Measurements from ENCODE around the gene SPEN. TPM values are rescaled to one million over a fixed set of nuclear protein-coding genes. Genes with fewer than 3 reads are reported as not detected.
A peak's percentile ranks its signal among the peaks of the same experiment; 100 is the strongest.
"Not testable (repeated sequence)": the region's sequence is repeated elsewhere in the genome, so short reads cannot be mapped to it uniquely, and the experiment has no call there.

The SPEN gene, protein sequence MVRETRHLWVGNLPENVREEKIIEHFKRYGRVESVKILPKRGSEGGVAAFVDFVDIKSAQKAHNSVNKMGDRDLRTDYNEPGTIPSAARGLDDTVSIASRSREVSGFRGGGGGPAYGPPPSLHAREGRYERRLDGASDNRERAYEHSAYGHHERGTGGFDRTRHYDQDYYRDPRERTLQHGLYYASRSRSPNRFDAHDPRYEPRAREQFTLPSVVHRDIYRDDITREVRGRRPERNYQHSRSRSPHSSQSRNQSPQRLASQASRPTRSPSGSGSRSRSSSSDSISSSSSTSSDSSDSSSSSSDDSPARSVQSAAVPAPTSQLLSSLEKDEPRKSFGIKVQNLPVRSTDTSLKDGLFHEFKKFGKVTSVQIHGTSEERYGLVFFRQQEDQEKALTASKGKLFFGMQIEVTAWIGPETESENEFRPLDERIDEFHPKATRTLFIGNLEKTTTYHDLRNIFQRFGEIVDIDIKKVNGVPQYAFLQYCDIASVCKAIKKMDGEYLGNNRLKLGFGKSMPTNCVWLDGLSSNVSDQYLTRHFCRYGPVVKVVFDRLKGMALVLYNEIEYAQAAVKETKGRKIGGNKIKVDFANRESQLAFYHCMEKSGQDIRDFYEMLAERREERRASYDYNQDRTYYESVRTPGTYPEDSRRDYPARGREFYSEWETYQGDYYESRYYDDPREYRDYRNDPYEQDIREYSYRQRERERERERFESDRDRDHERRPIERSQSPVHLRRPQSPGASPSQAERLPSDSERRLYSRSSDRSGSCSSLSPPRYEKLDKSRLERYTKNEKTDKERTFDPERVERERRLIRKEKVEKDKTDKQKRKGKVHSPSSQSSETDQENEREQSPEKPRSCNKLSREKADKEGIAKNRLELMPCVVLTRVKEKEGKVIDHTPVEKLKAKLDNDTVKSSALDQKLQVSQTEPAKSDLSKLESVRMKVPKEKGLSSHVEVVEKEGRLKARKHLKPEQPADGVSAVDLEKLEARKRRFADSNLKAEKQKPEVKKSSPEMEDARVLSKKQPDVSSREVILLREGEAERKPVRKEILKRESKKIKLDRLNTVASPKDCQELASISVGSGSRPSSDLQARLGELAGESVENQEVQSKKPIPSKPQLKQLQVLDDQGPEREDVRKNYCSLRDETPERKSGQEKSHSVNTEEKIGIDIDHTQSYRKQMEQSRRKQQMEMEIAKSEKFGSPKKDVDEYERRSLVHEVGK (N-terminal part only)
- polyA plus RNA-seq (ENCODE audit: insufficient read length in 4 of 4): 10 to 100 TPM; 50.0 to 60.6 (median 57.7) TPM

DNA sequence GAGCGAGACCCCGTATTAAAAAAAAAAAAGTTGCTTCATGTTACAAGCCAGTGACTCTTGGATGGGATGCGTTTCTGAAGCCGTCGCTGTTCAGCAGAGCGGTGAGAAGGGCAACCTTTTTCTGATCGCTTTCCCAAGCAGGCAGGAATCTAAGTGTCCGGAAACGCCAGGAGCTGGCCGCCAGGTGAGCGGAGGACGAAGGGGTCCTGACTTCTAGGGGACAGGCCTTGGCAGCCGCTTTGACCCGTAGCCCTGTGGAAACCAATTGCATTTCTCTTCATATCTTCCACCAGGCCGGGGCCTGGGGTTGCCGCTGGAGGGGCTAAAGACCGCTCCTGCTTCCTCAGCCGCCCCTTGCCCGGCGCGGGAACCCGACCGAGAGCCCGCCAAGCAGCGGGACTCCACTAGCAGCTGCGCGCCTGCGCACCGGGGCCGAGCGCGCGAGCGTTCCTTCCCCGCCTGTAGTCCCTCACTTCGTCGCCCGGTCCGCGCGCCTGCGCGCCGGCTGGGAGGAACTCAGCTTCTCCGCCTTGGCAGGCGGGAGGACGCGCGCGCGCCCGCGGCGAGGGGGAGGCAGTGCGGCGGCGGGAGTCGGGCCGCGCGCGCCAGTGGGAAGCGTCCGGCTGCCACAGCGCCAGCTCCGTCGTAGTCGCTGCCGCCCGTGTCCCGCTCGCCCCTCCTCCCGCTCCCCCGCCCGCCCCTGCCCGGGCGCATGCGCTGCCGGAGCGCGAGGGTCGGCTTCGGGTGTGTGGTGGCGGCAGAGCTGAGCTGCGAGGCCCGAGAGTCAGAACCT is at the start of gene SPEN:
Gene SPEN (plus strand): TSS at position 608 of the 793 bp plus-strand sequence. CDS start 361 bp downstream, outside the sequence.
- DNase-seq (ENCODE audit: low read depth in 4 of 4, low spot score in 3 of 4): peak; percentile 97 to 98 (median 97)

DNA sequence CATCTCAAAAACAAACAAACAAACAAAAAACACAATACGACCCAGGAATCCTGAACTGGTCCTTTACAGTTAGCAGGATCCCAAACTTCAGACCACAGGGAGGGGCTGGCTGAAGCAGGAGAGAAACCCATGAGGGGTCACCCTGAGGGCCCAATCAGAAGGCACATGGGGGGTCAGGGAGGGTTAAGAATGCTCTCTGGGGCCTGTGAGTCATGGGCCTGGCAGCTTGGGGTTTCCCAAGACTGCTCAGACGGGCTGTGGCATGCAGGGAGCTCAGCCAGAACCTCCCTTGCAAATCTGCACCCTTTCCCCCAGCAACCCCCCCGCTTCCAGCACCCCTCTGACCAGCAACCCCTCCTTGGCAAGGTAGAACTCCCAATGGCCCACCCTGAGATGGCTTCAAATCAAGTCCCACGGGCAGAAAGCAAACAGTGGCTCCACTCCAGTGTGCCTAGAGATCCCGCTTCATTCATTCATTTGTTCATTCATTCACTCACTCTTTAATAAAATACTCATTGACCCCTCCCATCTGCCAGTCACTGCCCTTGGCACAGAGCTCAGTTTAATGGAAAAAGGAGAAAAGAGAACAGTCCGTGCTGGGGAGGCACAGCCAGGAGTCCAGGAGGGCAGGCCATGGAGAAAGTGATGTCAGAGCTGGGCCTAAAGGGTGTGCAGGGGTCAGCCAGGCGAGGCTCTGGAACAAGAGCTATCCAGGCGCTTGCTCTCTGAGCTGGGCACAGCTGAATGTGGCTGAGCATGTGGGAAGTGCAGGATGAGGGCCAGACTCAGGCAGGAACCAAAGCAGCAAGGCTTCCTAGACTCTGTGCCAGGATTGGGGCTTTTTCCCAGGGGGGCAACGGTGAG is 48.3 kb upstream of the SPEN start:
- DNase-seq (ENCODE audit: low read depth in 4 of 4, low spot score in 3 of 4): no peak

DNA sequence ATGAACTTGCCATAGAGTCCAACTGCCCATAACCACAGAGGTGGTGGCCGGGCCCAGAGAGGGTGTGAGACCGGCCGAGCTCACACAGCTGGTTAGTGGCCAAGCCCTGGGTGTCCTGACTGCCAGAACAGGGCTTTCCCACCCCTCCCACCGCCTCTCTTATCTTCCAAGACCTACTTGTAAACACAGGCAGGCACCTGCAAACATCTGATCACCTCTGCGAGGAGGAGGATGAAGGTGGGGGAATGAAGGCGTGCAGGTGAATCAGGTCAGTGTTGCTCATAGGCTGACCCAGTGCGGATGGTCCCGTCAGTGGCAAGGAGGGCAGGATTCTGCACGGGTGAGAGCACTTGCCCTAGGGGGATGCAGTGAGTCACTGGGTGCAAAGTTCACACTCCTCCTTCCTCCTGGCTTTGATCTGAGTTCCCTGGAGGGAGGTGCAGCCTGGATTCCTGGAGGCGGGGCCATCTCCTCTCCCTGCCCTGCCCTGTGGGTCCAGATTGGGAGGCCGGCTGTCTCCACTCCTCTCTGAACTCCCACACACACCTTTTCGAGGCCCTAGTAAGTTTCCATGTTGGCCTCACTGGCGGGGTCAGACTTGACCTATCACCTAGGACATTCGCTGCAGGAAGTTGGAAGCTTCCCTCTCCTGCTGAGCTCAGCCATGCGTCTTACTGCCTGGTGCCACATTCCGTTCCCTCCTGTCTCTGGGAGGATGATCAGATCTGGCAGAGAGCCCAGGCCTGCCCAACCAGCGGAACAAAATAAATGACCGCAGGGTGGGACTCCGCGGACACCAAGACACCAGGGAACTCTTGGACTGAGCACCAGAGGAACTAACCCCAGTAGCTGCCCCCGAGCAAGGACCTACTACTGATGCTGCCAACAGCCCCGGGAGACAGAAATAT is 47.3 kb upstream of the SPEN start:
- DNase-seq (ENCODE audit: low read depth in 4 of 4, low spot score in 3 of 4): peak; percentile 39 to 73 (median 58)

DNA sequence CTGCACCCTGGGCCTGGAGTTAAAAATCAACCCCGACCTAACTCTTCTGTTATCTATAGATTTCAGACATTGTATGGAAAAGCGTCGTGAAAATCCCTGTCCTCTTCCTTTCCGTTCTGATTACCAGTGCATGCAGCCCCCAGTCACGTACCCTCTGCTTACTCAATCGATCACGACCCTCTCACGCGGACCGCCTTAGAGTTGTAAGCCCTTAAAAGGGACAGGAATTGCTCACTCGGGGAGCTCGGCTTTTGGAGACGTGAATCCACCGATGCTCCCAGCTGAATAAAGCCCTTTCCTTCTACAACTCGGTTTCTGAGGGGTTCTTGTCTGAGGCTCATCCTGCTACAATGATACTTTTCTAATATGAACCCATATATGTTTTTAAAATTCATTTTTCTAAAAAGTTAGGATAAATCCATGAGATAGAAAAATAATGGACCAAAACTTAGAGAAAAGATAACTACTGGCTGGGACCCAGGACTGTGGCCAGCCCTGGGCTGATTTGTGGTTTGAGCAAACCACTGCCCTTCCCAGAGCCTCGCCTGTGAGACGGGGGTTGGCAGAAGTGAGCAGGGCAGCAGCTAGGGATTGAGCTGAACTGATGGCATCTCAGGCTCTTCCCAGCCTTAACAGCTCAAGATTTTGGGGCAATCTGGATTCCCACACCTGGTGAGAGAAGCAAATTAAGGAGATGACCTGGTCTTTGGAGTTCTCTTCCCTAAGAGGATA is 45.1 kb upstream of the SPEN start:
- no peak for DNase-seq (ENCODE audit: low read depth in 4 of 4, low spot score in 3 of 4)

DNA sequence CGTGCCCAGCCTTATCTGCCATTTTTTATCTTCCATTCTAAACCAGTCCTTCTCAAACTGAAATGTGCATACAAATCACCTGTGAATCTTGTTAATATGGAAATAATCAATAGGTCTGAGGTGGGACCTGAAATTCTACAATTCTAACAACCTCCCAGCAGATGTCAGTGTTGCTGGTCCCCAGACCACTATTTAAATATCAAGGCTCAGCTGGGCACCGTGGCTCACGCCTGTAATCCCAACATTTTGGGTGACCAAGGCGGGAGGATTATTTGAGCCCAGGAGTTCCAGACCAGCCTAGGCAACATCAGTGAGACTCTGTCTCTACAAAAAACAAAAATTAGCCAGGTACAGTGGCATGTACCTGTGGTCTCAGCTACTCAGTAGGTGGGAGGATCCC is 44.1 kb upstream of the SPEN start:
- no peak for DNase-seq (ENCODE audit: low read depth in 4 of 4, low spot score in 3 of 4)

DNA sequence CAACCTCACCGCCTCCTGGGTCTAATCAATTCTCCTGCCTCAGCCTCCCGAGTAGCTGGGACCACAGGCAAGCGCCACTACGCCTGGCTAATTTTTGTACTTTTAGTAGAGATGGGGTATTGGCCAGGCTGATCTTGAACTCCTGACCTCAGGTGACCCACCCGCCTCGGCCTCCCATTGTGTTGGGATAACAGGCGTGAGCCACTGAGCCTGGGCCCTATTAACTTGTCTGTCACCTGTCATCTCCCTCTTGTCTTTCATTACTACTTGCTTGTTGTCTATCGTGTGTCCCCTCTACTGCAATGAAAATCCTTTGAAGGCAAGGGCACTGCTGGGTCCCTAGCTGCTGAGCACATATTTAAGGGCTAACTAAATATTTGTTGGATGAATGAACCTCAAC is 43.4 kb upstream of the SPEN start:
- no peak for DNase-seq (ENCODE audit: low read depth in 4 of 4, low spot score in 3 of 4)

DNA sequence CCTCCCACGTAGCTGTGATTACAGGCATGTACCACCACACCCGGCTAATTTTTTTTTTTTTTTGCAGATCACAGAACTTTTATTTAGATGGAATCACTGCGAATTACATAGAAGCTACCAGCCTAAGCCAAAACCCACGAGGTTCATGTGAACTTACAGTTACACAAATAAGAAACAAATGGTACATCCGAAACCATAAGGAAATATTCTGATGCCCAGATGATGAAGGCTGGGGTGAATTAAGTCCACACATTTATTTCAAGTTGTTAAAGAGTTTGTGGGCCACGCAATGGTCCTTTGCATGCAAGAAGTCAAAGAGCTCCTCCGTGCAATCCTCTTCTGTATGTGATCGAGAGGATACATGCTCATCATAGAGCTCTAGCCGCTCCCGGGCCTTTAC is 40.4 kb upstream of the SPEN start:
- DNase-seq (ENCODE audit: low read depth in 4 of 4, low spot score in 3 of 4): no peak

DNA sequence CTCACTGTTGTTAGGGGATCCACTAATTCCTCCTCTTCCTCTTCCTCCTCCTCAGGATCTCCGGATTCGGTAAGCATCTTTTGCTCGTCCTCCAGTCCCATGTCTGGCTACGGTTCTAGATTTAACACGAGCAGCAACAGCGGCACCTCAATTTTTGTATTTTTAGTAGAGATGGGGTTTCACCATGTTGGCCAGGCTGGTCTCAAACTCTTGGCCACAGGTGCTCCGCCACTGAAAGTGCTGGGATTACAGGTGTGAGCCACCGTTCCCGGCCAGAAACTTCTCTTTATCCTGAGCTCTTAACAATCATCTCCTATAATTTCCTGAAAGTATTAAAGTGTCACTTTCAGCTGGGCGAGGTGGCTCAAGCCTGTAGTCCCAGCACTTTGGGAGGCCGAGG is 40.0 kb upstream of the SPEN start, which contains the start of gene UQCRHL:
Gene UQCRHL (minus strand): TSS at position 101 of the 400 bp plus-strand sequence. CDS start 0 bp downstream, at position 101.
- DNase-seq (ENCODE audit: low read depth in 4 of 4, low spot score in 3 of 4): not testable (repeated sequence)

DNA sequence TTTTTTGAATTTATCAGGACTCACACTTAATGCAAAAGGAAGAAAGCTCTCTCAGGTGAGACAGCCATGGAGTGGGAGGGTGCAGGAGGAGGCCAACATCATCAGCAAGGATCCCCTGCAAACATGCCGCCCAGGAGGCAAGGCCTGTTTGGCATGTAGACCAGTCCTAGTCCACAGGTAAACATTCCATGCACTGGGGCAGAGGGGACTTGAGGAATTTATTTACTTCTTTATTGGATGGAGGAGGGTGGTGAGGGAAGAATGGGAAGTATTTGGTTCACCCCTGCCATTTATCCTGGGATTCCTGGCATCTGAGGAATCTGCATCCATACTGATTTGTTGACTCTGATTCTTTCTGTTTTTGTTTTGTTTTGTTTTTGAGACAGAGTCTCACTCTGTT is 38.6 kb upstream of the SPEN start:
- no peak for DNase-seq (ENCODE audit: low read depth in 4 of 4, low spot score in 3 of 4)

DNA sequence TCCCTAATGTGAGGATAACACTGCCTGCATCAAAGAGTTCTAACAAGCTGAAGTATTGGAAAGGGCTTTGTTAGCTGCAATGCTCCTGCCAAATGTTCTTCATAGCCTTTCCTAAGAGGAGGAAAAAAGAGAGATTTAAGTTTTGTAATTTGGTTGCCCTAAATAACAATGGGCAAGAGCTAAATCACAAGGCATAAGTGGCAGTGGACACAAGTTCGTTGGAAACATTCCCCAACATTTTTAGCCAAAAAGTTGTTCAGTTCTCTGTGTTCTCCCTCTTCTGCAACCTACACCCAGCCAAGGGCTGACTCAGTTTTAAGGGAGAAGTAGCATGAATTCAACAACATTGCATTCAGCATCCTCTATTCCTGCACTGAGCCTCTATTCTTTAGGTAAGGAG is 37.4 kb upstream of the SPEN start:
- no peak for DNase-seq (ENCODE audit: low read depth in 4 of 4, low spot score in 3 of 4)

DNA sequence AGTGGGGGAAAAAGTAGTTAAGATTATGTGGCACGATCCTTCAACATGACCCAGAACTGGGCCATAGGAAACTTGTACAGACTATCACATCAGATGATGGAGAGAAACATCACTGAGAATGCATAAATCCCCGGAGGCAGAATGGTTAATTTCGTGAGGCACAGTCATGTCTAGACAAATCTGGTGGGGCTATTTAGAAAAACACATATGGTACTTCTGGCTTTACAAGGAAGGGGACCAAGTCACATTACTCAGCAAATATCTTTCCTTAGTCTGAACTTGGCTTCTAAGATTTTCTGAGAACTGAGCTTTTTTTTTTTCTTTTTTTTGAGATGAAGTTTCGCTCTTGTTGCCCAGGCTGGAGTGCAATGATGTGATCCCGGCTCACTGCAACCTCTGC is 30.8 kb upstream of the SPEN start:
- DNase-seq (ENCODE audit: low read depth in 4 of 4, low spot score in 3 of 4): no peak

DNA sequence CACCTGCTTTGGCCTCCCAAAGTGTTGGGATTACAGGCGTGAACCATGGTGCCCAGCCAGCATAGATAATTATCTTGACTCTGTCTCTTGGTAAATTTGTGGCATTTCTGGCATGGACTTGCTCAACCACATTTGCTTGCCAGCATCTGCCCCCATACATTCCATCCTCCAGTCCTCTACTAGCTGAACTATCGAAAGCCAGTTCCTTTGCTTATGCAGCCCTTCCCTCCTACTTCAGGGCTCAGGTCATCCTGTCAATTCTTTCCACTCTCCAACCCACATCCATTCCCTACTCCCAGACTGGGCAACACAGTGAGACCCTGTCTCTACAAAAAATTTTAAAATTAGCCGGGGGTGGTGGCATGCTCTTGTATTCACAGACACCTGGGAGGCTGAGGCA is 27.0 kb upstream of the SPEN start:
- no peak for DNase-seq (ENCODE audit: low read depth in 4 of 4, low spot score in 3 of 4)

DNA sequence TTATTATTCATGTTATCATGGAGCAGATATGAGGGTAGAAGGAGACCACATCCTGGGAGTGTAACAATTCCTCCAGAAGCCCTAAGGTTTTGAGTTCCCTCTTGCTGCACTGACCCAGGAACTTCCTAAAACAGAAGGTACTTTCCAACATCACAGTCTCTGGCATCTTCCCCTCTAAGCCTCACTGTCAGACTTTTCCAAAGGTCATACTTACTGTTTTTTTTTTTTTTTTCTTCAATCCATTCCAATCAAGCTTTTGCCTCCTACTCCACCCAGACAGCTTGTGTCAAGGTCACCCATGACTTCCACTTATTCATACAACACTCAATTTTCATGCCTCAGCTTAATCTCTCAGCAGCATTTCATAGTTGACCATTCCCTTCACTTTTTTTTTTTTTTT is 21.7 kb upstream of the SPEN start:
- no peak for DNase-seq (ENCODE audit: low read depth in 4 of 4, low spot score in 3 of 4)

DNA sequence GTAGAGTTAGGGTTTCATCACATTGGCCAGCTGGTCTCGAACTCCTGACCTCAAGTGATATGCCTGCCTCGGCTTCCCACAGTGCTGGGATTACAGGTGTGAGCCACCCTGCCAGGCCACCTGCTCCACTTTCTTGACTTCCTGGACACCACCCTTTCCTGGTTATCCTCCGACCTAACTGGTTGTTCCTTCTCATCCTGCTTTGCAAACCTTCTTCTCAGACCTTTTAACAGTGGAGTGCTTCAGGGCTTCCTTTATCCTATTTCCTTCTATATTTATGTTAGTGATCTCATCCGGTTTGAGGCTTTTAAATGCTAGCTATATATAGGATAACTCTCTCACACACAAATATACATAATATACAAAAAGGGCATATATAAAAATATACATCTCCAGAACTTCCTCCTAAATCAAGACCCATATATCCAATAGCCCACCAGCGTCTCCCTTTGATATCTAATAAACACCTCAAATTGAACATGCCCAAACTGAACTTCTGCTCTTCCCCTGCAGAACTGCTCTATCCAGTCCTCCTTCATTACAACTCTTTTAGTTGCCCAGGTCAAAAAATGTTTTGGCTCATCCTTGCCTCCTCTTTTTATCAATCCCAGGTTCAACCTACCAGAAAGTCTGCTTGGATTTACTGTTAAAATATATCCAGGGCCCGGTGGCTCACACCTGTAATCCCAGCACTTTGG is 20.5 kb upstream of the SPEN start:
- DNase-seq (ENCODE audit: low read depth in 4 of 4, low spot score in 3 of 4): no peak

DNA sequence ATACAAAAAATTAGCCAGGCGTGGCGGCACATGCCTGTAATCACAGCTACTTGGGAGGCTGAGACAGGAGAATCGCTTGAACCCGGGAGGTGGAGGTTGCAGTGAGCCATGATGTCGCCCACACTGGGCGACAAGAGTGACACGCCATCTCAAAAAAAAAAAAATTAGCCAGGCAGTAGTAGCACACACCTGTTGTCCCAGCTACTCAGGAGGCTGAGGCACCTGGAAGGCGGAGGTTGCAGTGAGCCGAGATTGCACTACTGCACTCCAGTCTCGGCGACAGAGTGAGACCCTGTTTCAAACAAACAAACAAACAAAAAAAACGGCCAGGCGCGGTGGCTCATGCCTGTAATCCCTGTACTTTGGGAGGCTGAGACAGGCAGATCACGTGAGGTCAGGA is 19.9 kb upstream of the SPEN start:
- not testable (repeated sequence) for DNase-seq (ENCODE audit: low read depth in 4 of 4, low spot score in 3 of 4)

DNA sequence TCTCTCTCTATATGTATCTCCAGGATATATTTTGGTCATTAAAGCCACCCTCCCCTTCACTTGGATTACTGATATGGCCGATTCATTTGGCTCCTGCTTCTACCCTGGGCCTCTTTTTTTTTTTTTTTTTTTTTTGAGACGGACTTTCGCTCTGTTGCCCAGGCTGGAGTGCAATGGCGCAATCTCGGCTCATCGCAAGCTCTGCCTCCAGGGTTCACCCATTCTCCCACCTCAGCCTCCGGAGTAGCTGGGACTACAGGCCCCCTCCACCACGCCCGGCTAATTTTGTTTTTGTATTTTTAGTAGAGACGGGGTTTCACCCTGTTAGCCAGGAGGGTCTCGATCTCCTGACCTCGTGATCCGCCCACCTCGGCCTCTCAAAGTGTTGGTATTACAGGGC is 18.6 kb upstream of the SPEN start:
- DNase-seq (ENCODE audit: low read depth in 4 of 4, low spot score in 3 of 4): not testable (repeated sequence)

DNA sequence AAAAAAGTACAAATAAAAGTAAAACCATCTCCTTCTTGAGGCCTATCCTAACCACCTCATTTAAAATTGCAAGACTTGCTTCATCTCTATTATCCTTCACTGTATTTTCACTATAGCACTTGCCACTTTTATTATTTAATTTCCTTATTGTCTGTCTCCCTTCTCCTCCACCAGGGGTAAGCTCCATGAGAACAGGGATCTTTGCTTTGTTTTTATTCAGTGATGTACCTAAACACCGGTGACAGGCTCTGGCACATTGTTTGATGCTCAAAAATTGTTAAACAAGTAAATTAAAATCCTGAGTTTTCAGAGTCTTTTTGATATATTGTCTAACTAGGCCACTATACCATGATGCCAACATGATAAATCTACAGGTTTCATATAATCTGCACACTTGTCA is 17.2 kb upstream of the SPEN start:
- DNase-seq (ENCODE audit: low read depth in 4 of 4, low spot score in 3 of 4): no peak

All from right renal pelvis (tissue), 4 donors.